HG03571 (cell line): ENCODE data around the gene ATP5ME.
"Not testable (repeated sequence)": the region's sequence is repeated elsewhere in the genome, so short reads cannot be mapped to it uniquely, and the experiment has no call there.

Experiments
- ATAC-seq: cut with Tn5 transposase; IDR thresholded peaks from one replicate; pipeline ENCODE4 v1.9.1; 2021; ENCODE audit not compliant: unreplicated experiment

The ATP5ME gene

GRCh38 chr4:636628-637159, 37.4 kb downstream of the ATP5ME start:
- no peak for ATAC-seq

GRCh38 chr4:635851-636627, 38.0 kb downstream of the ATP5ME start:
- ATAC-seq, result no peak

GRCh38 chr4:635066-635835, 38.8 kb downstream of the ATP5ME start:
- not testable (repeated sequence) for ATAC-seq

GRCh38 chr4:634599-634985, 39.5 kb downstream of the ATP5ME start:
- ATAC-seq, result no peak

- no peak for ATAC-seq
Measured at GRCh38 chr4:633976-634598, 40.0 kb downstream of the ATP5ME start.

- ATAC-seq, result no peak
Measured at GRCh38 chr4:633406-633805, 40.7 kb downstream of the ATP5ME start.

GRCh38 chr4:632926-633325, 41.1 kb downstream of the ATP5ME start:
- ATAC-seq, result no peak

- ATAC-seq, result no peak
Measured at GRCh38 chr4:632196-632790, 41.8 kb downstream of the ATP5ME start.

- no peak for ATAC-seq
Measured at GRCh38 chr4:630656-631055, 43.4 kb downstream of the ATP5ME start.

GRCh38 chr4:629915-630641, 44.0 kb downstream of the ATP5ME start:
- no peak for ATAC-seq

- no peak for ATAC-seq
Measured at GRCh38 chr4:629636-629914, 44.5 kb downstream of the ATP5ME start.

GRCh38 chr4:628821-629635, 45.0 kb downstream of the ATP5ME start:
- ATAC-seq, result no peak

GRCh38 chr4:628311-628741, 45.8 kb downstream of the ATP5ME start:
- ATAC-seq, result no peak

- ATAC-seq, result no peak
Measured at GRCh38 chr4:627347-628125, 46.5 kb downstream of the ATP5ME start.

- no peak for ATAC-seq
Measured at GRCh38 chr4:626201-627091, 47.6 kb downstream of the ATP5ME start.

GRCh38 chr4:625631-626161, 48.4 kb downstream of the ATP5ME start:
- no peak for ATAC-seq

GRCh38 chr4:624705-625590, 49.1 kb downstream of the ATP5ME start, which contains the start of gene PDE6B:
TSS of gene PDE6B (plus strand) at chr4:625573. CDS start at chr4:625627, 54 bp downstream.
- ATAC-seq, result no peak
